HCT116 (cell line): Measurements from ENCODE around the gene FAM9B.

Experiments used
- CTCF ChIP-seq, 3 experiments: fragments of 200-600 bp in 1 of 3; sonication (generic) in 1 of 3; IDR thresholded peaks in 2 of 3; conservative IDR thresholded peaks in 1 of 3; 2 replicates each; pipeline ENCODE4 v1.5.1; 2012 to 2017; ENCODE audit warnings: low read depth in 2 of 3, low read length in 2 of 3, antibody characterized with exemption in 1 of 3, borderline replicate concordance in 1 of 3, control low read depth in 1 of 3, mild to moderate bottlenecking in 1 of 3, mixed read lengths in 1 of 3, mixed run types in 1 of 3, moderate library complexity in 1 of 3; ENCODE audit not compliant: insufficient read depth in 1 of 3
- TF ChIP-seq, protein P1 (sequence below): IDR thresholded peaks from 2 replicates; pipeline ENCODE4 v1.6.1; 2012

DNA sequence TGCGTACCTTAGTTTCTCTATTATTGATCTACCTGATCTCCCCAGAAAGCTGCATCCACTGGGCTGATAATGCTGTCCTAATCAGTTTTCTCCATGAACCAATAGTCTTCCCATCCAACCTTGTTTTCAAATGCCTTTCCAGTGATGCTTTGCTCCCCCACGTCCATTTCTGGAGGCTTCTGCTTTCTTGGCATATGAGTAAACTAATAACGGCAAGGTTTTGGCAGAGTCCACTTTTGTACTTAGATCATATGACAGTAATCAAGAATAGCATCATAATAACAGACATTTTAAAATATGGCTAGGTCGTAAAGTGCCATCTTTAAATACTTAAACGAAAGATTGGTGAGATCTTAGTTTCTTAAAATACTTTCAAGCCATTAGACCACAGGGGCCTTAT lies 38.4 kb upstream of the FAM9B start:
- TF ChIP-seq, protein P1, sequence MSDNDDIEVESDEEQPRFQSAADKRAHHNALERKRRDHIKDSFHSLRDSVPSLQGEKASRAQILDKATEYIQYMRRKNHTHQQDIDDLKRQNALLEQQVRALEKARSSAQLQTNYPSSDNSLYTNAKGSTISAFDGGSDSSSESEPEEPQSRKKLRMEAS, result no peak
- TF ChIP-seq CTCF (IDR thresholded peaks at IDR 0.05 in 2 of 3, conservative IDR thresholded peaks at IDR 0.05 in 1 of 3; ENCODE audit: borderline replicate concordance in 1 of 3, insufficient read depth in 1 of 3, low read depth in 2 of 3, low read length in 2 of 3), result no peak
